22Rv1 (cell line): ENCODE measurements around the gene TIMM13.

Experiments
- CTCF ChIP-seq: fragments of 450-650 bp; IDR thresholded peaks from 2 replicates; pipeline ENCODE4 v1.5.1; 2017; ENCODE audit warnings: mild to moderate bottlenecking
- ZFX ChIP-seq: fragments of 450-650 bp; IDR thresholded peaks from 2 replicates; pipeline ENCODE4 v1.6.1; 2017; ENCODE audit warnings: antibody characterized with exemption, borderline replicate concordance

GRCh38 chr19:2429917-2430535 lies 2.6 kb upstream of the TIMM13 start:
- no peak for TF ChIP-seq CTCF
- no peak for TF ChIP-seq ZFX
